ENCODE measurements around the gene PRDM8.

The PRDM8 gene

DNA sequence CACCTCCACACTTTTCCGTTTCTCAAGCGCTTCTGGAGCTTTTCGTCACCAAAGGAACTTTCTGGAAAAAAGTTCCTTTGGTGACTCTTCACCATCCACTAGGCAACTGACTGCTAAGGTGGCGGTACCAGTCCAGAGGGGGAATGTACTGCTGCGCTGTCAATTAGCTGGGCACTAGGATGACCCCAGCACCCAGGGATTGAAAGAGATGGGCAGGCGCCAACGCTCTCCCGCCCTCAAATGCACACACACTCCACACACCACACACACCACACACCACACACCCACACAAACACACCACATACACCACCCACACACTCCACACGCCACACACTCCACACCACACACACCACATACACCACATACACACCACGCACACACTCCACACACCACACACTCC, 10.4 kb downstream of the PRDM8 start:
- 100% methylated on average over 2 of the region's 10 CpGs for WGBS (ENCODE audit: extremely low coverage, insufficient coverage, insufficient read length)
- no peak for DNase-seq
- Histone ChIP-seq H4K12ac (ENCODE audit: low read depth, low read length) (no peak overlapping the region), H2BK120ac (ENCODE audit: insufficient read depth, low read length, poor library complexity) (no peak overlapping the region), H2BK5ac (ENCODE audit: low read depth, low read length, poor library complexity) (no peak overlapping the region), H3K79me2 (ENCODE audit: control insufficient read depth, insufficient read depth, low read length, poor library complexity) (no peaks in the 10 kb centered on the region), H3K27me3 (ENCODE audit: insufficient read depth, low read length) (peaks cover 38% of the 10 kb centered on the region), H3K4ac (ENCODE audit: low read depth, low read length) (no peak overlapping the region), H3K23ac (ENCODE audit: low read length) (peak overlapping the region; percentile 34), H3K4me3 (ENCODE audit: low read depth, low read length) (peak overlapping the region; percentile 60), H2BK12ac (ENCODE audit: low read length) (no peak overlapping the region), H3K9ac (ENCODE audit: low read length) (no peak overlapping the region), H3K4me1 (ENCODE audit: control insufficient read depth in 1 of 2, insufficient read depth in 2 of 2, low read length in 2 of 2) (peaks cover 3 to 11% of the 10 kb centered on the region in 2 experiments), H3K36me3 (ENCODE audit: control insufficient read depth in 1 of 2, insufficient read depth in 2 of 2, low read length in 2 of 2) (no peaks in the 10 kb centered on the region), H3K18ac (ENCODE audit: low read length) (no peak overlapping the region), H2AK5ac (ENCODE audit: low read length) (no peak overlapping the region), H4K8ac (ENCODE audit: low read depth, low read length) (no peak overlapping the region), H4K91ac (ENCODE audit: low read depth, low read length) (no peak overlapping the region), H3K14ac (ENCODE audit: low read length) (no peak overlapping the region), H3K9me3 (ENCODE audit: insufficient read depth, low read depth, low read length) (peaks cover 10% of the 10 kb centered on the region), H3K27ac (ENCODE audit: low read depth, low read length) (no peak overlapping the region), H3K79me1 (ENCODE audit: low read length) (no peaks in the 10 kb centered on the region), H2AFZ (ENCODE audit: insufficient read depth, low read length, poor library complexity) (no peak overlapping the region), H3K4me2 (ENCODE audit: low read length) (no peak overlapping the region)

DNA sequence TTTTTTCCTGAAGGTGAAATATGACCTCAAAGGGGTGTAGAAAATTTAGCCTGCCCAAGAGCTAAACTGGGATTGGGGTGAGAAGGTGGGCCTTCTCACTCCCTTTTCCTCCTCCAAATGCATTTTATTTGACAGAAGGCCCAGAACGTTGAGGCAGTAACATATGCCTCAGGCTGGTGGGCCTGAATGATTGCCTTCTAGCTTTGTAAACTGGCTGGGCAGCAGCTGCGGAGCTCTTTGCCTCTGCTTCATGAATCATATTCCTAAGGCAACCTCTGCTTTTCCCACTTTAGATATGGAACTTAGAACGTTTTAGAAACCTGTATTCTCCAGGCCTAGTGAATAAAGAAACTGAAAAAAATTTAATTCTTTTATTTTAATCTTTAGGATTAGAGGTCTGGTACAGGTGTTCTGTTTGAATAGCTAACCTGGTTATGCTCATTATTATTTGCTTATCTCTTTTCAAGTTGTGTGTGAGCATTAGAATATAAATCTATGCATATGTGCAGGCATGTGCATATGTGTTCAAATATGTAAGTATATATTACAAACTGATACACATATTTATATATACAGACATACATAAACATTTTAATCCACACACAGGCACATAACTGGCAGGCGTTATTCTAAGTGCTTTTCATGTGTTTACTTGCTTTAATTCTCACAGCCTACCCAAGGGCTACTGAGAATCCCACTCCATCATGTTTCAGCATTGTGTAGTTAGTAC, 11.5 kb downstream of the PRDM8 start:
- no peak for DNase-seq
- Histone ChIP-seq H3K36me3 (ENCODE audit: control insufficient read depth in 1 of 2, insufficient read depth in 2 of 2, low read length in 2 of 2) (no peaks in the 10 kb centered on the region), H2BK5ac (ENCODE audit: low read depth, low read length, poor library complexity) (no peak overlapping the region), H3K4me3 (ENCODE audit: low read depth, low read length) (no peak overlapping the region), H4K8ac (ENCODE audit: low read depth, low read length) (no peak overlapping the region), H3K4me1 (ENCODE audit: control insufficient read depth in 1 of 2, insufficient read depth in 2 of 2, low read length in 2 of 2) (peaks cover 0 to 4% of the 10 kb centered on the region in 2 experiments), H3K9me3 (ENCODE audit: insufficient read depth, low read depth, low read length) (peaks cover 10% of the 10 kb centered on the region), H3K14ac (ENCODE audit: low read length) (no peak overlapping the region), H3K79me1 (ENCODE audit: low read length) (no peaks in the 10 kb centered on the region), H3K18ac (ENCODE audit: low read length) (no peak overlapping the region), H3K4ac (ENCODE audit: low read depth, low read length) (no peak overlapping the region), H4K91ac (ENCODE audit: low read depth, low read length) (no peak overlapping the region), H4K12ac (ENCODE audit: low read depth, low read length) (no peak overlapping the region), H3K4me2 (ENCODE audit: low read length) (no peak overlapping the region), H2BK120ac (ENCODE audit: insufficient read depth, low read length, poor library complexity) (no peak overlapping the region), H3K9ac (ENCODE audit: low read length) (no peak overlapping the region), H2BK12ac (ENCODE audit: low read length) (no peak overlapping the region), H3K23ac (ENCODE audit: low read length) (no peak overlapping the region), H3K79me2 (ENCODE audit: control insufficient read depth, insufficient read depth, low read length, poor library complexity) (no peaks in the 10 kb centered on the region), H3K27ac (ENCODE audit: low read depth, low read length) (no peak overlapping the region), H3K27me3 (ENCODE audit: insufficient read depth, low read length) (peaks cover 31% of the 10 kb centered on the region), H2AFZ (ENCODE audit: insufficient read depth, low read length, poor library complexity) (no peak overlapping the region), H2AK5ac (ENCODE audit: low read length) (no peak overlapping the region)
- WGBS (ENCODE audit: extremely low coverage, insufficient coverage, insufficient read length), result no CpG with 5 or more reads among the region's 4 CpGs

DNA sequence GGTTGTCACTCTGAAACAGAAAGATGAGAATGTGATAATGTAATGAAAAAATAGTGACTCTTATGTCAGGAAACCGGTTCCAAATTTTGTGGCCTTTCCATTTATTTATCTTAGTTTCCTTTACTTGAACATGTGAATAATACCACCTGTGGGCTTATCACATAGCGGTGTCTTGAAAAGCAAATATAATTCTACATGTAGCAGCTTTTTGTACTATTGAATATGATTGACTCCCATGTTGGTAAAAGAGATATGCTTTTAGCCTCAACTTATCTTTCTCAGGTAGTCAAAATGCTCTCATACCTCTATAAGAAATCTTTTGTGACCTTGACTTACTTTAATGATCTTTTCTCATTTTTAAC, 12.0 kb downstream of the PRDM8 start:
- no peak overlapping the region for H3K4me3 ChIP-seq (ENCODE audit: low read depth, low read length)
- H3K4ac ChIP-seq (ENCODE audit: low read depth, low read length), result no peak overlapping the region
- H4K8ac ChIP-seq (ENCODE audit: low read depth, low read length), result no peak overlapping the region
- no peaks in the 10 kb centered on the region for H3K79me2 ChIP-seq (ENCODE audit: control insufficient read depth, insufficient read depth, low read length, poor library complexity)
- H3K9me3 ChIP-seq (ENCODE audit: insufficient read depth, low read depth, low read length), result peaks cover 10% of the 10 kb centered on the region
- H4K91ac ChIP-seq (ENCODE audit: low read depth, low read length), result no peak overlapping the region
- no CpG with 5 or more reads among the region's 2 CpGs for WGBS (ENCODE audit: extremely low coverage, insufficient coverage, insufficient read length)
- H2AFZ ChIP-seq (ENCODE audit: insufficient read depth, low read length, poor library complexity), result no peak overlapping the region
- H3K23ac ChIP-seq (ENCODE audit: low read length), result no peak overlapping the region
- H4K12ac ChIP-seq (ENCODE audit: low read depth, low read length), result no peak overlapping the region
- no peak overlapping the region for H2BK120ac ChIP-seq (ENCODE audit: insufficient read depth, low read length, poor library complexity)
- H2BK5ac ChIP-seq (ENCODE audit: low read depth, low read length, poor library complexity), result no peak overlapping the region
- H3K36me3 ChIP-seq (ENCODE audit: control insufficient read depth in 1 of 2, insufficient read depth in 2 of 2, low read length in 2 of 2), result no peaks in the 10 kb centered on the region
- no peak for DNase-seq
- no peak overlapping the region for H3K18ac ChIP-seq (ENCODE audit: low read length)
- H3K27ac ChIP-seq (ENCODE audit: low read depth, low read length), result no peak overlapping the region
- no peak overlapping the region for H3K4me2 ChIP-seq (ENCODE audit: low read length)
- no peaks in the 10 kb centered on the region for H3K79me1 ChIP-seq (ENCODE audit: low read length)
- no peak overlapping the region for H3K9ac ChIP-seq (ENCODE audit: low read length)
- H2AK5ac ChIP-seq (ENCODE audit: low read length), result no peak overlapping the region
- no peak overlapping the region for H2BK12ac ChIP-seq (ENCODE audit: low read length)
- H3K27me3 ChIP-seq (ENCODE audit: insufficient read depth, low read length), result peaks cover 31% of the 10 kb centered on the region
- no peak overlapping the region for H3K14ac ChIP-seq (ENCODE audit: low read length)
- peaks cover 0 to 4% of the 10 kb centered on the region in 2 experiments for H3K4me1 ChIP-seq (ENCODE audit: control insufficient read depth in 1 of 2, insufficient read depth in 2 of 2, low read length in 2 of 2)

DNA sequence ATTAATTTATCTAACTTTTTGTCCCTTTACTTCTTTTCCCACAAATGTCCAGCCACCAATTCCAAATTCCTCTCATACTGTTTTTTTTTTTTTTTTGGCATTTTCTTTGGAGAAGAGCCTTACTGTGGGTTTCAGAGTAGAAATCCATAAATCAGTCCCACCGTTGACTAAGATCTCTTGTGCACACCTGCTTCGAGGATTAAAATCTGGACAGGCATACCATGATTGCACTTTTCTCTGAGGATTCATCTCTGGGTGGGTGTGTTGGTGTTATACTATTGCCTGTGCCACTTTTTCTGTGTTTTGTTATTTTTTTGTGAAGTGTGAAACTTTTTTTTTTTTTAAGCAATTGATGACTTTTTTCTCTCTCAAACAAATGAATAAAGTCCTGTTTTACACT, 13.2 kb downstream of the PRDM8 start:
- DNase-seq, result no peak
- Histone ChIP-seq H4K8ac (ENCODE audit: low read depth, low read length) (no peak overlapping the region), H3K18ac (ENCODE audit: low read length) (no peak overlapping the region), H2BK5ac (ENCODE audit: low read depth, low read length, poor library complexity) (no peak overlapping the region), H3K4ac (ENCODE audit: low read depth, low read length) (no peak overlapping the region), H2BK120ac (ENCODE audit: insufficient read depth, low read length, poor library complexity) (no peak overlapping the region), H3K27me3 (ENCODE audit: insufficient read depth, low read length) (peaks cover 25% of the 10 kb centered on the region), H3K79me2 (ENCODE audit: control insufficient read depth, insufficient read depth, low read length, poor library complexity) (no peaks in the 10 kb centered on the region), H3K79me1 (ENCODE audit: low read length) (no peaks in the 10 kb centered on the region), H3K9me3 (ENCODE audit: insufficient read depth, low read depth, low read length) (peaks cover 10% of the 10 kb centered on the region), H3K4me1 (ENCODE audit: control insufficient read depth in 1 of 2, insufficient read depth in 2 of 2, low read length in 2 of 2) (peaks cover 0 to 4% of the 10 kb centered on the region in 2 experiments), H3K9ac (ENCODE audit: low read length) (no peak overlapping the region), H3K27ac (ENCODE audit: low read depth, low read length) (no peak overlapping the region), H2BK12ac (ENCODE audit: low read length) (no peak overlapping the region), H2AFZ (ENCODE audit: insufficient read depth, low read length, poor library complexity) (no peak overlapping the region), H2AK5ac (ENCODE audit: low read length) (no peak overlapping the region), H4K91ac (ENCODE audit: low read depth, low read length) (no peak overlapping the region), H3K4me3 (ENCODE audit: low read depth, low read length) (no peak overlapping the region), H4K12ac (ENCODE audit: low read depth, low read length) (no peak overlapping the region), H3K23ac (ENCODE audit: low read length) (no peak overlapping the region), H3K4me2 (ENCODE audit: low read length) (no peak overlapping the region), H3K14ac (ENCODE audit: low read length) (no peak overlapping the region), H3K36me3 (ENCODE audit: control insufficient read depth in 1 of 2, insufficient read depth in 2 of 2, low read length in 2 of 2) (no peaks in the 10 kb centered on the region)
- no CpG with 5 or more reads among the region's 2 CpGs for WGBS (ENCODE audit: extremely low coverage, insufficient coverage, insufficient read length)
